Ascending aorta (tissue), 2 donors: Measurements from ENCODE around the gene KIF26B. TPM values are rescaled to one million over a fixed set of nuclear protein-coding genes. Genes with fewer than 3 reads are reported as not detected.

Experiments used
- DNase-seq, 2 donors: peaks; one replicate each; pipeline ENCODE4 v3.0.0-alpha.2; 2019; ENCODE audit warnings: low spot score in 2 of 2
- H3K27ac ChIP-seq, 2 donors: fragments of 200-600 bp; sonication (generic); one replicate each; pipeline ENCODE4 v1.5.1; 2016 to 2017; ENCODE audit warnings: mild to moderate bottlenecking in 1 of 2
- H3K27me3 ChIP-seq: fragments of 200-600 bp; sonication (generic); one replicate; pipeline ENCODE4 v1.5.1; 2017
- H3K36me3 ChIP-seq, 2 donors: fragments of 200-600 bp; sonication (generic); one replicate each; pipeline ENCODE4 v1.5.1; 2016
- H3K4me1 ChIP-seq, 2 donors: fragments of 200-600 bp; sonication (generic); one replicate each; pipeline ENCODE4 v1.5.1; 2016 to 2017; ENCODE audit warnings: mild to moderate bottlenecking in 1 of 2
- H3K4me3 ChIP-seq, 2 donors: fragments of 200-600 bp; sonication (generic); one replicate each; pipeline ENCODE4 v1.5.1; 2016 to 2017; ENCODE audit warnings: mild to moderate bottlenecking in 1 of 2
- H3K9me3 ChIP-seq, 2 donors: fragments of 200-600 bp; sonication (generic); one replicate each; pipeline ENCODE4 v1.5.1; 2016
- CTCF ChIP-seq, 3 experiments: fragments of 200-600 bp in 2 of 3; fragments of 450-650 bp in 1 of 3; sonication (generic) in 2 of 3; IDR thresholded peaks; one replicate each; pipeline ENCODE4 v1.5.1; 2016 to 2019; ENCODE audit warnings: antibody characterized with exemption in 3 of 3, mild to moderate bottlenecking in 1 of 3, moderate library complexity in 1 of 3
- intact Hi-C: fragments of 100-400 bp; cut with DNase I; formaldehyde crosslinking; loops from one replicate; pipeline ENCODE4 v1.15.1; 2023
- total RNA-seq: library from RNA; depleted of rRNA; stranded (reverse); fragments of >200 nt; gene quantifications from one replicate; pipeline ENCODE4 v1.1.0, GENCODE V29; 2016

Gene KIF26B
- total RNA-seq, 1 donor from 2014 or later = not detected

GRCh38 chr1:245651093-245651492, 496.3 kb downstream of the KIF26B start:
- no peak for TF ChIP-seq CTCF (IDR thresholded peaks at IDR 0.05)
- Histone ChIP-seq H3K27me3 (no peaks in the 10 kb centered on the region), H3K4me3 (no peak overlapping the region), H3K27ac (no peak overlapping the region), H3K4me1 (no peaks in the 10 kb centered on the region), H3K36me3 (no peaks in the 10 kb centered on the region), H3K9me3 (peaks cover 0 to 3% of the 10 kb centered on the region in 2 donors)
- intact Hi-C loops = no loop called here
- no peak for DNase-seq

- Histone ChIP-seq H3K27ac (no peak overlapping the region), H3K4me3 (no peak overlapping the region), H3K9me3 (peaks cover 0 to 3% of the 10 kb centered on the region in 2 donors), H3K27me3 (no peaks in the 10 kb centered on the region), H3K36me3 (no peaks in the 10 kb centered on the region), H3K4me1 (no peaks in the 10 kb centered on the region)
- DNase-seq = no peak
- intact Hi-C loops = no loop called here
- no peak for TF ChIP-seq CTCF (IDR thresholded peaks at IDR 0.05)
Measured at GRCh38 chr1:245652116-245652515, 497.3 kb downstream of the KIF26B start.

GRCh38 chr1:245652660-245653427, 498.1 kb downstream of the KIF26B start:
- intact Hi-C loops = no loop called here
- Histone ChIP-seq H3K4me1 (no peaks in the 10 kb centered on the region), H3K9me3 (peaks cover 0 to 3% of the 10 kb centered on the region in 2 donors), H3K36me3 (no peaks in the 10 kb centered on the region), H3K27me3 (no peaks in the 10 kb centered on the region), H3K27ac (no peak overlapping the region), H3K4me3 (no peak overlapping the region)
- DNase-seq = no peak
- no peak for TF ChIP-seq CTCF (IDR thresholded peaks at IDR 0.05)

- H3K27me3 ChIP-seq = no peaks in the 10 kb centered on the region
- no peak overlapping the region for H3K27ac ChIP-seq
- H3K36me3 ChIP-seq = no peaks in the 10 kb centered on the region
- TF ChIP-seq CTCF (IDR thresholded peaks at IDR 0.05) = no peak
- H3K4me1 ChIP-seq = no peaks in the 10 kb centered on the region
- DNase-seq = no peak
- H3K9me3 ChIP-seq = peaks cover 0 to 3% of the 10 kb centered on the region in 2 donors
- no peak overlapping the region for H3K4me3 ChIP-seq
- intact Hi-C loops = no loop called here
Measured at GRCh38 chr1:245654460-245655050, 499.8 kb downstream of the KIF26B start.

GRCh38 chr1:245656189-245656717, 501.5 kb downstream of the KIF26B start:
- no peak for TF ChIP-seq CTCF (IDR thresholded peaks at IDR 0.05)
- no peak overlapping the region for H3K4me3 ChIP-seq
- no peaks in the 10 kb centered on the region for H3K36me3 ChIP-seq
- peaks cover 0 to 3% of the 10 kb centered on the region in 2 donors for H3K9me3 ChIP-seq
- H3K4me1 ChIP-seq = no peaks in the 10 kb centered on the region
- H3K27me3 ChIP-seq = no peaks in the 10 kb centered on the region
- DNase-seq = no peak
- intact Hi-C loops = no loop called here
- H3K27ac ChIP-seq = no peak overlapping the region
